ENCODE measurements around the gene SORBS1. TPM values are rescaled to one million over a fixed set of nuclear protein-coding genes. Genes with fewer than 3 reads are reported as not detected.

Gene SORBS1
- total and polyA plus RNA-seq, 8 donors, result 11.4 to 25.6 (median 16.8) TPM

DNA sequence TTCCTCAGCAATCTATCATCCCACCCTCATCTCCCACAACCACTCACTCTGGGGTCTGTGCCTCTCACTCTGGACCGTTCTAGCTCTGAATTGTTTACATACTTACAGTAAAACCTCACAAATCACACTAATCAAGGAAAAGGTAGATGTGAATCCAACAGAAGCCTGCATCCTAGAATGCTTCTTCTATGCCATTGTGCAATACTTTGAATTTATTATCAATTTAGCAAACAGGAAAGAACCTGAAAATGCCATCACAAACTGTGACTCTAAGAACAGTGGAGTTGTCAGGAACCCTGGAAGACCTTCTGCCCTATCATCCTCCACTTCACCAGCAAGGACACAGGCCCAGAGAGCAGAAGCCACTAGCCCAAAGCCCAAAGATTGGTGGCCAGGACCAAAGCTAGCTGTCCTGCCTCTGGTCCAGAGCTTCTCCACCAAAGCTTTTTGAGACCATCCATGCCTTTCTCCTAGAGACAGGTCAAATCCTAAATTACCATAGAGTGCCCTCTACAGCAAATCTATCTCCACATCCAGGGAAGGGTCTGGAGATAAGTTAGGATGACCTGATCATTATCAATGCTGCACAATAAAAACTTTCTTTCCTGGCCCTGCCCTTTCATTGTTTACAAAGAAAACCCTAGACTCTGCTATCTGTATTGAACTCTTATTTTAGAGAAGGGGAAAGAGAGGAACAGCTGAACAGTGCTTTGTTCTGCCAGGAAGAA is 2.4 kb downstream of the SORBS1 start:
- intact Hi-C loops (cut with DNase I), result no loop called here
- Histone ChIP-seq H3K9me3 (no peaks in the 10 kb centered on the region), H3K27me3 (no peaks in the 10 kb centered on the region), H3K27ac (no peak overlapping the region), H3K4me1 (peaks cover 0 to 7% (median 0%) of the 10 kb centered on the region in 3 donors), H3K4me3 (no peak overlapping the region), H3K36me3 (no peaks in the 10 kb centered on the region)
- TF ChIP-seq, protein P1, sequence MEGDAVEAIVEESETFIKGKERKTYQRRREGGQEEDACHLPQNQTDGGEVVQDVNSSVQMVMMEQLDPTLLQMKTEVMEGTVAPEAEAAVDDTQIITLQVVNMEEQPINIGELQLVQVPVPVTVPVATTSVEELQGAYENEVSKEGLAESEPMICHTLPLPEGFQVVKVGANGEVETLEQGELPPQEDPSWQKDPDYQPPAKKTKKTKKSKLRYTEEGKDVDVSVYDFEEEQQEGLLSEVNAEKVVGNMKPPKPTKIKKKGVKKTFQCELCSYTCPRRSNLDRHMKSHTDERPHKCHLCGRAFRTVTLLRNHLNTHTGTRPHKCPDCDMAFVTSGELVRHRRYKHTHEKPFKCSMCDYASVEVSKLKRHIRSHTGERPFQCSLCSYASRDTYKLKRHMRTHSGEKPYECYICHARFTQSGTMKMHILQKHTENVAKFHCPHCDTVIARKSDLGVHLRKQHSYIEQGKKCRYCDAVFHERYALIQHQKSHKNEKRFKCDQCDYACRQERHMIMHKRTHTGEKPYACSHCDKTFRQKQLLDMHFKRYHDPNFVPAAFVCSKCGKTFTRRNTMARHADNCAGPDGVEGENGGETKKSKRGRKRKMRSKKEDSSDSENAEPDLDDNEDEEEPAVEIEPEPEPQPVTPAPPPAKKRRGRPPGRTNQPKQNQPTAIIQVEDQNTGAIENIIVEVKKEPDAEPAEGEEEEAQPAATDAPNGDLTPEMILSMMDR (IDR thresholded peaks at IDR 0.05), result no peak
- no peak for DNase-seq
- no peak for ATAC-seq
- WGBS, 2 donors, result 47 to 65% methylated on average over 1 of the region's 1 CpG
- no peak for FAIRE-seq

DNA sequence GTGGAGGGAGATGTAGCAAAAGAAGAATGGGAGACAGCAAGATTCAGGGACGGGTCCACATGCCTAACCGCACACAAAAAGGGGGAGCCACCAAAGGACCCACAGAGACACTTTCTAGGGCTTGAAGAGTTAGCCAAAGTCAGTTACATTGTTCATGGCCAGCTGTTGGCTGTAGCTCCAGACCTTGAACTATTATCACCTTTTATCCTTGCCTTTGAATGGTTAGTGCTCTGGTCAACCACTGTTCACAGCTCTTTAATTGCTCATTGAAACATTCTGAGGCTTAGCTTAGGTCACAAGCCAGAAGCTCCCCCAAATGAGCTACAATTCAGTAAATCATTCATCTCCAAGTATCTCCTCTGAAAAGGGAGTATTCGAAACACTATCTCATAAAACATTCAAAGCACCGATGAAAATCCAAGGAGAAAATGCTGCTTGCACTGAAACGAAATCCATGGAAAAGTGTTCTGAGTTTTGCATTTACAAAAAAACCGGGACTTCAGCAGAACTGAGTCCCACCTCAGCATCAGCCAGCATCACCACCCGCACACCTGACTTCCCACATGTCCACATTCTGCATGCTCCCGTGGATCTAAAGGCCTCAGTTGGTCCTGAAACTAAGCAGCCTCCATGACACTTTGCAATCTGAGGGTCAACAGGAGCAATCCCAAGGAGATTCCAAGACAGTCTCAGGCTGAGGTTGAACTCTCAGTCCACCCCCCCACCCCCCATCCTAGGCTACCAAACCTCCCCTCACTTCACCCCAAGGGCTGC is 4.0 kb downstream of the SORBS1 start:
- H3K9me3 ChIP-seq, result no peaks in the 10 kb centered on the region
- no peak for ATAC-seq
- no peak for FAIRE-seq
- H3K27me3 ChIP-seq, result no peaks in the 10 kb centered on the region
- H3K36me3 ChIP-seq, result no peaks in the 10 kb centered on the region
- intact Hi-C loops (cut with DNase I), result no loop called here
- DNase-seq, result no peak
- H3K4me1 ChIP-seq, result peaks cover 0 to 7% (median 0%) of the 10 kb centered on the region in 3 donors
- TF ChIP-seq, protein P1 (IDR thresholded peaks at IDR 0.05), result no peak
- H3K4me3 ChIP-seq, result no peak overlapping the region
- WGBS, 2 donors, result 81 to 82% methylated on average over 8 of the region's 8 CpGs
- H3K27ac ChIP-seq, result no peak overlapping the region

DNA sequence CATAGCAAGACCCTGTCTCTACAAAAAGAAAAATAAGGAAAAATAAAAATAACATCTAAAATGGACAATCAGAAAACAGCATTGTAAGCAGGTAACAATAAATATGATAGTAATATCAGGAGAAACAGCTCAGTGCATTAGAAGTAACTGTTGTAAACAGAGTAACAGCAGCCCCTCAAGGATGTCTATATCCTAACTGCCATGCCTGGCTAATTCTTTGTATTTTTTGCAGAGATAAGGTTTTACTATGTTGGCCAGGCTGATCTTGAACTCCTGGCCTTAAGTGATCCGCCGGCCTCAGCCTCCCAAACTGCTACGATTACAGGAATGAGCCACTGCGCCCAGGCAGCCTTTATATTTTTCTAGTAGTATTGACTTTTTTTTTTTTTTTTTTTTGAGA is 7.5 kb downstream of the SORBS1 start:
- intact Hi-C loops (cut with DNase I), result no loop called here
- DNase-seq (no peak), FAIRE-seq (no peak), ATAC-seq (no peak)
- TF ChIP-seq, protein P1 (IDR thresholded peaks at IDR 0.05), result no peak
- Histone ChIP-seq H3K4me1 (peaks cover 0 to 6% (median 6%) of the 10 kb centered on the region in 3 donors), H3K36me3 (no peaks in the 10 kb centered on the region), H3K27ac (no peak overlapping the region), H3K9me3 (no peaks in the 10 kb centered on the region), H3K4me3 (no peak overlapping the region), H3K27me3 (no peaks in the 10 kb centered on the region)
- 96 to 97% methylated on average over 4 of the region's 4 CpGs for WGBS, 2 donors

DNA sequence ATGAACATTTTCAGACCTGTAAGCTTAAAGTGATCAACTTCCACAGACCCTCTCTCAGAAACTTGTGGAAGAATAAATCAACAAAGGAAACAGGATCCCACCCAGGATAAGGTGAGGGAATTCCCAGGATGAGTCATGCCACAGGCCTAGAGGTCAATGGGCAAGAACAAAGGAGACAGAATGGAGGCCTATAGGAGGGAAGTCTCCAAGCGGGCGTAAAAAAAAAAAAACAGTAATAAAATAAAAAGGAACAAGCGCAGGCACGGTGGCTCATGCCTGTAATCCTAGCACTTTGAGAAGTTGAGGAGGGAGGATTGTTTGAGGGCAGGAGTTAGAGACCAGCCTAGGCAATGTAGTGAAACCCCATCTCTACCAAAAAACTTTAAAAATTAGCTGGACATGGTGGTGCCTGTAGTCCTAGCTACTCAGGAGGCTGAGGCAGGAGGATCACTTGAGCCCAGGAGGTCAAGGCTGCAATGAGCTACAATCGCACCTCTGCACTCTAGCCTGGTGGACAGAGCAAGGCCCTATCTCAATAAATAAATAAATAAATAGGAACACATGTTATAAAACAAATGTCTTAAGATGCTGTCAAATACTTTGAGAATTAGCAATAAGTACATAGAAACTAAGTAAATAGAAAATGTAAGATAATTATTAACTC is 8.4 kb downstream of the SORBS1 start:
- Histone ChIP-seq H3K27ac (no peak overlapping the region), H3K36me3 (no peaks in the 10 kb centered on the region), H3K4me3 (no peak overlapping the region), H3K27me3 (no peaks in the 10 kb centered on the region), H3K4me1 (peaks cover 0 to 6% (median 6%) of the 10 kb centered on the region in 3 donors), H3K9me3 (no peaks in the 10 kb centered on the region)
- 85 to 90% methylated on average over 5 of the region's 5 CpGs for WGBS, 2 donors
- FAIRE-seq, result no peak
- no peak for DNase-seq
- intact Hi-C loops (cut with DNase I), result no loop called here
- TF ChIP-seq, protein P1 (IDR thresholded peaks at IDR 0.05), result no peak
- peak in 1 of 4 donors; percentile 30 for ATAC-seq

Data from pancreas (tissue), 10 donors.